GM12878 (cell line): ENCODE data around the gene FANCB. TPM values are rescaled to one million over a fixed set of nuclear protein-coding genes. Genes with fewer than 3 reads are reported as not detected.

ENCODE experiments used
- FOXM1 ChIP-seq: IDR thresholded peaks from 2 replicates; pipeline ENCODE4 v1.6.1; 2012; ENCODE audit warnings: low read depth, mild to moderate bottlenecking, inconsistent platforms, low read length, moderate library complexity
- IRF3 ChIP-seq: fragments of 450-650 bp; IDR thresholded peaks from 2 replicates; pipeline ENCODE4 v1.6.1; 2014; ENCODE audit warnings: mild to moderate bottlenecking
- polyA plus RNA-seq, 11 experiments: library from polyadenylated mRNA; depleted of rRNA in 4 of 11; unstranded in 6 of 11; stranded (reverse) in 5 of 11; fragments of >200 nt; fragmentation: Nextera tagmentation in 4 of 11; fragmentation: Illumina TruSeq in 1 of 11; extraction: Ambion mirVana in 4 of 11; extraction: Trizol in 1 of 11; gene quantifications; 1 replicate in 1 of 11; 2 replicates in 10 of 11; pipeline versions ENCODE4 v1.2.1 to v1.2.3, GENCODE V29; 2011 to 2016; ENCODE audit warnings: inconsistent platforms in 2 of 11, missing spikeins in 2 of 11, low read depth in 1 of 11
- total RNA-seq, 4 experiments: library from RNA; depleted of rRNA in 3 of 4; stranded (reverse); fragments of >200 nt in 3 of 4; fragmentation: Illumina TruSeq in 1 of 4; extraction: Trizol in 1 of 4; gene quantifications; 2 replicates each; pipeline versions ENCODE4 v1.2.1 to v1.2.3, GENCODE V29; 2013 to 2021
- TF ChIP-seq, protein P1 (sequence below): IDR thresholded peaks from 2 replicates; pipeline ENCODE4 v1.6.1; 2011; ENCODE audit warnings: mild to moderate bottlenecking, low read depth, low read length, moderate library complexity; ENCODE audit not compliant: insufficient replicate concordance
- TF ChIP-seq, protein P2 (sequence below): IDR thresholded peaks from 2 replicates; pipeline ENCODE4 v1.6.1; 2012; ENCODE audit warnings: low read depth, low read length, improper control_type of control experiment
- TF ChIP-seq, protein P3 (sequence below): IDR thresholded peaks from 2 replicates; pipeline ENCODE4 v1.6.1; 2012; ENCODE audit warnings: low read length, inconsistent platforms
- TF ChIP-seq, protein P4 (sequence below): fragments of 450-650 bp; IDR thresholded peaks from 2 replicates; pipeline ENCODE4 v1.6.1; 2017; ENCODE audit warnings: mild to moderate bottlenecking, low read depth, inconsistent platforms; ENCODE audit not compliant: poor library complexity, severe bottlenecking

The FANCB gene
- total and polyA plus RNA-seq, 10 of the 15 experiments (the other 5 are each of a cell fraction or from before 2014, with no cell fraction given): 3.0 to 14.6 (median 8.4) TPM

GRCh38 chrX:14819769-14820168 is 53.1 kb downstream of the FANCB start (continued):
- TF ChIP-seq IRF3: no peak
- TF ChIP-seq, protein P1, sequence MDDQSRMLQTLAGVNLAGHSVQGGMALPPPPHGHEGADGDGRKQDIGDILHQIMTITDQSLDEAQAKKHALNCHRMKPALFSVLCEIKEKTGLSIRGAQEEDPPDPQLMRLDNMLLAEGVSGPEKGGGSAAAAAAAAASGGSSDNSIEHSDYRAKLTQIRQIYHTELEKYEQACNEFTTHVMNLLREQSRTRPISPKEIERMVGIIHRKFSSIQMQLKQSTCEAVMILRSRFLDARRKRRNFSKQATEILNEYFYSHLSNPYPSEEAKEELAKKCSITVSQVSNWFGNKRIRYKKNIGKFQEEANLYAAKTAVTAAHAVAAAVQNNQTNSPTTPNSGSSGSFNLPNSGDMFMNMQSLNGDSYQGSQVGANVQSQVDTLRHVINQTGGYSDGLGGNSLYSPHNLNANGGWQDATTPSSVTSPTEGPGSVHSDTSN: no peak
- TF ChIP-seq, protein P2, sequence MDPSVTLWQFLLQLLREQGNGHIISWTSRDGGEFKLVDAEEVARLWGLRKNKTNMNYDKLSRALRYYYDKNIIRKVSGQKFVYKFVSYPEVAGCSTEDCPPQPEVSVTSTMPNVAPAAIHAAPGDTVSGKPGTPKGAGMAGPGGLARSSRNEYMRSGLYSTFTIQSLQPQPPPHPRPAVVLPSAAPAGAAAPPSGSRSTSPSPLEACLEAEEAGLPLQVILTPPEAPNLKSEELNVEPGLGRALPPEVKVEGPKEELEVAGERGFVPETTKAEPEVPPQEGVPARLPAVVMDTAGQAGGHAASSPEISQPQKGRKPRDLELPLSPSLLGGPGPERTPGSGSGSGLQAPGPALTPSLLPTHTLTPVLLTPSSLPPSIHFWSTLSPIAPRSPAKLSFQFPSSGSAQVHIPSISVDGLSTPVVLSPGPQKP: no peak
- TF ChIP-seq FOXM1: no peak
- TF ChIP-seq, protein P3, sequence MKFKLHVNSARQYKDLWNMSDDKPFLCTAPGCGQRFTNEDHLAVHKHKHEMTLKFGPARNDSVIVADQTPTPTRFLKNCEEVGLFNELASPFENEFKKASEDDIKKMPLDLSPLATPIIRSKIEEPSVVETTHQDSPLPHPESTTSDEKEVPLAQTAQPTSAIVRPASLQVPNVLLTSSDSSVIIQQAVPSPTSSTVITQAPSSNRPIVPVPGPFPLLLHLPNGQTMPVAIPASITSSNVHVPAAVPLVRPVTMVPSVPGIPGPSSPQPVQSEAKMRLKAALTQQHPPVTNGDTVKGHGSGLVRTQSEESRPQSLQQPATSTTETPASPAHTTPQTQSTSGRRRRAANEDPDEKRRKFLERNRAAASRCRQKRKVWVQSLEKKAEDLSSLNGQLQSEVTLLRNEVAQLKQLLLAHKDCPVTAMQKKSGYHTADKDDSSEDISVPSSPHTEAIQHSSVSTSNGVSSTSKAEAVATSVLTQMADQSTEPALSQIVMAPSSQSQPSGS: no peak
- TF ChIP-seq, protein P4, sequence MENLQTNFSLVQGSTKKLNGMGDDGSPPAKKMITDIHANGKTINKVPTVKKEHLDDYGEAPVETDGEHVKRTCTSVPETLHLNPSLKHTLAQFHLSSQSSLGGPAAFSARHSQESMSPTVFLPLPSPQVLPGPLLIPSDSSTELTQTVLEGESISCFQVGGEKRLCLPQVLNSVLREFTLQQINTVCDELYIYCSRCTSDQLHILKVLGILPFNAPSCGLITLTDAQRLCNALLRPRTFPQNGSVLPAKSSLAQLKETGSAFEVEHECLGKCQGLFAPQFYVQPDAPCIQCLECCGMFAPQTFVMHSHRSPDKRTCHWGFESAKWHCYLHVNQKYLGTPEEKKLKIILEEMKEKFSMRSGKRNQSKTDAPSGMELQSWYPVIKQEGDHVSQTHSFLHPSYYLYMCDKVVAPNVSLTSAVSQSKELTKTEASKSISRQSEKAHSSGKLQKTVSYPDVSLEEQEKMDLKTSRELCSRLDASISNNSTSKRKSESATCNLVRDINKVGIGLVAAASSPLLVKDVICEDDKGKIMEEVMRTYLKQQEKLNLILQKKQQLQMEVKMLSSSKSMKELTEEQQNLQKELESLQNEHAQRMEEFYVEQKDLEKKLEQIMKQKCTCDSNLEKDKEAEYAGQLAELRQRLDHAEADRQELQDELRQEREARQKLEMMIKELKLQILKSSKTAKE: no peak
- TF ChIP-seq, all 136 proteins: peak for 0
